Left lung (tissue), 10 donors: Measurements from ENCODE around the gene CDK5RAP3. TPM values are rescaled to one million over a fixed set of nuclear protein-coding genes. Genes with fewer than 3 reads are reported as not detected.
A peak's percentile ranks its signal among the peaks of the same experiment; 100 is the strongest.

Experiments used
- ATAC-seq: fragments of 200-7000 bp; cut with Tn5 transposase; one replicate; pipeline ENCODE4 v1.9.1; 2020; ENCODE audit warnings: moderate library complexity
- DNase-seq, 4 donors: peaks; one replicate each; pipeline ENCODE4 v3.0.0-alpha.2; 2013 to 2020
- H3K27ac ChIP-seq, 2 donors: fragments of 200-600 bp; sonication (generic) in 1 of 2; one replicate each; pipeline versions ENCODE4 v1.5.0 to v1.8.0; 2020 to 2021
- H3K27me3 ChIP-seq, 2 donors: fragments of 200-600 bp; sonication (generic) in 1 of 2; one replicate each; pipeline versions ENCODE4 v1.5.0 to v1.8.0; 2020 to 2021
- H3K36me3 ChIP-seq, 2 donors: fragments of 200-600 bp; sonication (generic) in 1 of 2; one replicate each; pipeline versions ENCODE4 v1.5.0 to v1.8.0; 2020 to 2021
- H3K4me1 ChIP-seq, 2 donors: fragments of 200-600 bp; one replicate each; pipeline ENCODE4 v1.8.0; 2021
- H3K4me3 ChIP-seq, 2 donors: fragments of 200-600 bp; sonication (generic) in 1 of 2; one replicate each; pipeline versions ENCODE4 v1.5.0 to v1.8.0; 2020 to 2021; ENCODE audit warnings: mild to moderate bottlenecking in 1 of 2
- H3K9me3 ChIP-seq, 2 donors: fragments of 200-600 bp; sonication (generic) in 1 of 2; one replicate each; pipeline versions ENCODE4 v1.5.0 to v1.8.0; 2020 to 2021
- intact Hi-C, 2 donors: fragments of 100-400 bp; cut with DNase I; formaldehyde crosslinking; loops; one replicate each; pipeline versions ENCODE4 v1.11.2 to v1.14.2; 2022
- polyA plus RNA-seq, 6 donors: library from polyadenylated mRNA; unstranded; fragments of 120-200 nt; gene quantifications; one replicate each; pipeline ENCODE4 v1.2.1, GENCODE V29; 2013; ENCODE audit not compliant: insufficient read length in 6 of 6
- total RNA-seq, 2 donors: library from RNA; stranded (reverse); fragmentation: NEBNext Ultra II Directional; extraction: Animal tissue kit (Norgen Biotek cat#: 25700); gene quantifications; one replicate each; pipeline ENCODE4 v1.2.1, GENCODE V29; 2021
- TF ChIP-seq, protein P1 (sequence below), 2 donors: fragments of 200-600 bp; sonication (generic) in 1 of 2; IDR thresholded peaks; one replicate each; pipeline versions ENCODE4 v1.5.0 to v1.8.0; 2021; ENCODE audit warnings: antibody characterized with exemption in 2 of 2
- donor health status: DM: no; HTN: yes; CAD: no.
- donor health status: DM: no; HTN: no; CAD: no.

Gene CDK5RAP3
- total and polyA plus RNA-seq, 8 donors, result 136 to 182 (median 159) TPM

DNA sequence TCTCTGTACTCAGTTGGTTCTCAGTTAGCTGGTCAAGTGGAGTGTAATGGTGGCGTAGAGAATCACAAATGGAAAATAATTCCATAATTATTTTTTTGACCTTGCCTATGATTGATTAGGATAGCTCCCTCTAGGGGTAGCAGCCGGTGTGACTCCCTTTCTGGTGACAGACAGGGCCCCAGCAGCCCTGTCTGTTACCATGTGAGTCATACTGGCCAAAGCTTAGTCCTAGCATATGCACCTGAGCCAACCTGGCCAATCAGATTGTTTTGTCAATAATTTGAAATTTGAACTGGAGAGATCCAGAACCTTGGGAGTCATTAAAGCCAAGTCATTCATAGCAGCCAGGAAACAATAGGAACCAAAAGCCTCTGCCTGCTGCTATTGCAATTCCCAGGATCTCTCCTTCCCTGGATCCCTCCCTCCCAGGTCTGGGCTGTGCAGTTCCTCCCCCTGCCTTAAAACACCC is 23.9 kb upstream of the CDK5RAP3 start:
- TF ChIP-seq, protein P1, sequence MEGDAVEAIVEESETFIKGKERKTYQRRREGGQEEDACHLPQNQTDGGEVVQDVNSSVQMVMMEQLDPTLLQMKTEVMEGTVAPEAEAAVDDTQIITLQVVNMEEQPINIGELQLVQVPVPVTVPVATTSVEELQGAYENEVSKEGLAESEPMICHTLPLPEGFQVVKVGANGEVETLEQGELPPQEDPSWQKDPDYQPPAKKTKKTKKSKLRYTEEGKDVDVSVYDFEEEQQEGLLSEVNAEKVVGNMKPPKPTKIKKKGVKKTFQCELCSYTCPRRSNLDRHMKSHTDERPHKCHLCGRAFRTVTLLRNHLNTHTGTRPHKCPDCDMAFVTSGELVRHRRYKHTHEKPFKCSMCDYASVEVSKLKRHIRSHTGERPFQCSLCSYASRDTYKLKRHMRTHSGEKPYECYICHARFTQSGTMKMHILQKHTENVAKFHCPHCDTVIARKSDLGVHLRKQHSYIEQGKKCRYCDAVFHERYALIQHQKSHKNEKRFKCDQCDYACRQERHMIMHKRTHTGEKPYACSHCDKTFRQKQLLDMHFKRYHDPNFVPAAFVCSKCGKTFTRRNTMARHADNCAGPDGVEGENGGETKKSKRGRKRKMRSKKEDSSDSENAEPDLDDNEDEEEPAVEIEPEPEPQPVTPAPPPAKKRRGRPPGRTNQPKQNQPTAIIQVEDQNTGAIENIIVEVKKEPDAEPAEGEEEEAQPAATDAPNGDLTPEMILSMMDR (IDR thresholded peaks at IDR 0.05), result peak; percentile 79 to 88
- peak; percentile 77 for ATAC-seq
- intact Hi-C loops, result loop anchor here in 1 of 2 donors (10.0 kb wide), 1 partner anchor 68 kb away; no protein-coding TSS in a partner anchor
- H3K27ac ChIP-seq, result peak overlapping the region; percentile 26 to 51
- peaks cover 24 to 81% of the 10 kb centered on the region in 2 donors for H3K4me1 ChIP-seq
- H3K36me3 ChIP-seq, result peaks cover 0 to 46% of the 10 kb centered on the region in 2 donors
- no peak overlapping the region for H3K4me3 ChIP-seq
- DNase-seq, result peak in 2 of 4 donors; percentile 63 to 80
- no peaks in the 10 kb centered on the region for H3K27me3 ChIP-seq
- H3K9me3 ChIP-seq, result no peaks in the 10 kb centered on the region

DNA sequence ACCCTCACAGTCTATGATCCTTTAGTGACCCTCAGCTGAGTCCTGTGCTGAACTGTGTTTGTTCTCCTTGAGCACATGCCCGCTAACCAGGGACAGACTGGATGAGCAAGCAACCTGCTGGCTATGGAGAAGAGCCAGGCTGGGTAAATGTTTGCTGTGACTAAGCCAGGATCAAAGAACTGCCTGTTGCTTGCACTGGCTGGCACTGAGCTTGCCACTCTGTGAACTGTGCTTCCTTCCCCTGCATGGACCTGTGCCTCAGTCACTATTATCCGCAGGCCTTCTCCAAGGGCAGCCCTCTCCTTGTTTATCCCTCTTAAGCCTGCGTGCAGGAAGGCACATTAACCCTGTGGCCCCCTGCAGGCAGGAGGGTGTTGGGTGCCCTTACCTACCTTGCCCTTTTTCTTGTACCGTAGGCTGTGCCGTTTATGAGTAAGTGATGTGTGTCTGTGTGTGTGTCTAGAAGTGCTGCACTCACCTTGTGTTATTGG is 22.2 kb upstream of the CDK5RAP3 start:
- H3K27ac ChIP-seq, result peak overlapping the region; percentile 69 to 72

DNA sequence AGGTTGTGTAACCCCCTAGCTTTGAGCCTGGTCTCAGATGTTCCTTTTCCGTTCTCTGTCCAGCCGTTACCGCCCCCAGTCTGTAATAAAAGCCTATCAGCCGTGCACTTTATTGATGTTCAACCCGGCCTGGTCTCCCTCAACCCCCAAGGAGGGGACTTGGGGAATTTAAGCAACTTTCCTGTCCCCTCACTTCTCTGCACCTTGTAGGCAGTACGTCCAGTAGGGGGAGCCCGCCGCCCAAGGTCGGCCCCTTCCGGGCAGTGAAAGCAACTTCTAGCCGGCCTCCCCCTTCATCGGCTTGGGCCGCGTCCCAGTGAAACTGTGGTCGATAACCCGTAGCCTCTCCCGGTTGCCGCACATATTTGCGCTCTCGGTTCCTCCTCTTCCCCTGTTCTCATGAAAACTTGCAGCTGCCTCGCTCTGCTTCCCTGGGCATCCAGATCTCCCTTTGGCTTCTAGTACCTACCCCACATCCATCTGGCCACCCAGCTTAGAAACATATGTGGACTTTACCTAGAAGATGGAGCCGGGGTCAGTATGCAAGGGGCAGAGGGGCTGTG is 21.6 kb upstream of the CDK5RAP3 start:
- H3K4me3 ChIP-seq, result peak overlapping the region; percentile 2 to 24
- H3K27me3 ChIP-seq, result no peaks in the 10 kb centered on the region
- peak; percentile 81 for ATAC-seq
- peaks cover 0 to 46% of the 10 kb centered on the region in 2 donors for H3K36me3 ChIP-seq
- TF ChIP-seq, protein P1 (IDR thresholded peaks at IDR 0.05), result peak; percentile 73 to 89
- intact Hi-C loops, result loop anchor here in 1 of 2 donors (10.0 kb wide), 1 partner anchor 66 kb away; no protein-coding TSS in a partner anchor
- H3K9me3 ChIP-seq, result no peaks in the 10 kb centered on the region
- H3K4me1 ChIP-seq, result peaks cover 17 to 66% of the 10 kb centered on the region in 2 donors
- DNase-seq, result peak; percentile 77 to 98 (median 90)
- H3K27ac ChIP-seq, result peak overlapping the region; percentile 69 to 72

More for the DNA sequence above, 22.2 kb upstream of the CDK5RAP3 start:
- Histone ChIP-seq H3K9me3 (no peaks in the 10 kb centered on the region), H3K4me1 (peaks cover 17 to 67% of the 10 kb centered on the region in 2 donors), H3K36me3 (peaks cover 0 to 46% of the 10 kb centered on the region in 2 donors), H3K4me3 (no peak overlapping the region), H3K27me3 (no peaks in the 10 kb centered on the region)
- intact Hi-C loops, result loop anchor here in 1 of 2 donors (10.0 kb wide), 1 partner anchor 66 kb away; no protein-coding TSS in a partner anchor
- peak in 1 of 4 donors; percentile 44 for DNase-seq
- ATAC-seq, result peak; percentile 6
- TF ChIP-seq, protein P1 (IDR thresholded peaks at IDR 0.05), result no peak

DNA sequence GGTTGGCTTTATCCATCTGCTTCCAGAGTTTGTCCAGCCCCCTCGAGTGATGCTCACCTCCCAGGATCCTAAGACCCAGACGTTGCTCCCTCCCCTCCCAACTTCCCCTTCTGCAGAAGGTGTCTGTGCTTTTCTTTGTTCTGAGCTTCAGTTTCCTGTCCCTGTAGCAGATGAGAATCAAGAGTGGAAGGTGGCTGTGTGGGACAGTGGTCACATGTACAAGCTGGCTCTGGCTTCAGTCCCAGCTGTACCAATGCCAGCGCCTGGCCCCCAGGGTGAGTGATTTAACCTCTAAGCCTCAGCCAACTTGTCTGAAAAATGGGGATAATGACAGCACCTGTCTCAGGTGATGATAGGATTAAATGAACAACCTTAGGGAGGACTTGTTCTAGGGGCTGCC is 21.0 kb upstream of the CDK5RAP3 start:
- H3K36me3 ChIP-seq, result peaks cover 0 to 42% of the 10 kb centered on the region in 2 donors
- peak; percentile 5 for ATAC-seq

More for the DNA sequence above, 21.0 kb upstream of the CDK5RAP3 start:
- peak overlapping the region; percentile 69 to 72 for H3K27ac ChIP-seq
- intact Hi-C loops, result loop anchor here in 1 of 2 donors (10.0 kb wide), 1 partner anchor 65 kb away; no protein-coding TSS in a partner anchor
- no peak for DNase-seq
- TF ChIP-seq, protein P1 (IDR thresholded peaks at IDR 0.05), result no peak
- H3K9me3 ChIP-seq, result no peaks in the 10 kb centered on the region
- no peaks in the 10 kb centered on the region for H3K27me3 ChIP-seq
- H3K4me1 ChIP-seq, result peaks cover 17 to 60% of the 10 kb centered on the region in 2 donors
- H3K4me3 ChIP-seq, result no peak overlapping the region
